ENCODE measurements around the gene KIF19. TPM values are rescaled to one million over a fixed set of nuclear protein-coding genes. Genes with fewer than 3 reads are reported as not detected.

The KIF19 gene
- total and polyA plus RNA-seq, 10 of the 15 experiments (the other 5 are each of a cell fraction or from before 2014, with no cell fraction given) = 0.06 to 0.07 TPM; not detected in 8

DNA sequence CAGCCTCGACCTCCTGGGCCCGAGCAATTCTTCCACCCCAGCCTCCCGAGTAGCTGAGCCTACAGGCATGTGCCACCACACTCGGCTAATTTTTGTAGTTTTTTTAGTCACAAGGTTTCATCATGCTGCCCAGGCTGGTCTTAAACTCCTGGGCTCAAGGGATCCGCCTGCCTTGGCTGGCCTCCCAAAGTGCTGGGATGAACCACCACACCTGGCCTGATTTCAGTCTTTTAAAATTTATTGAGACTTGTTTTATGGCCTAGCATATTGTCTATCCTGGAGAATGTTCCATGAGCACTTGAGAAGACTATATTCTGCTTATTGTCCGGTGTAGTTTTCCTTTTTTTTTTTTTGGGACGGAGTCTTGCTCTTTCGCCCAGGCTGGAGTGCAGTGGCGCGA is 33.5 kb upstream of the KIF19 start:
- no peak overlapping the region for H3K4me3 ChIP-seq
- FAIRE-seq = no peak
- no peak overlapping the region for H3K9ac ChIP-seq (ENCODE audit: control insufficient read depth, insufficient read depth, low read length)
- SMC1A ChIA-PET (ENCODE audit: uncharacterized antibody, unreplicated experiment) = interaction anchor here (1.6 kb wide), 1 partner anchor 76 kb away, joined by 3 read pairs; no protein-coding TSS in a partner anchor
- intact Hi-C loops (cut with micrococcal nuclease; ENCODE audit: unreplicated experiment) = no loop called here
- H3K4me2 ChIP-seq (ENCODE audit: control insufficient read depth, insufficient read depth) = no peak overlapping the region
- no peaks in the 10 kb centered on the region for H4K20me1 ChIP-seq (ENCODE audit: control insufficient read depth, insufficient read depth)
- in situ Hi-C loops (cut with MboI) = loop anchor here (25.0 kb wide), 1 partner anchor 1880 kb away; no protein-coding TSS in a partner anchor
- WGBS (ENCODE audit: insufficient coverage, insufficient replicate concordance, low lambda C conversion rate, missing lambda C conversion rate) = 47% methylated on average over 6 of the region's 10 CpGs
- POLR2A ChIA-PET = no interaction called here
- DNase-seq (ENCODE audit: low read depth, low spot score) = no peak
- no peaks in the 10 kb centered on the region for H3K79me2 ChIP-seq (ENCODE audit: control insufficient read depth, insufficient read depth, low read length)
- no peak for TF ChIP-seq KDM1A (IDR thresholded peaks at IDR 0.05; ENCODE audit: borderline replicate concordance)
- TF ChIP-seq, protein P1, sequence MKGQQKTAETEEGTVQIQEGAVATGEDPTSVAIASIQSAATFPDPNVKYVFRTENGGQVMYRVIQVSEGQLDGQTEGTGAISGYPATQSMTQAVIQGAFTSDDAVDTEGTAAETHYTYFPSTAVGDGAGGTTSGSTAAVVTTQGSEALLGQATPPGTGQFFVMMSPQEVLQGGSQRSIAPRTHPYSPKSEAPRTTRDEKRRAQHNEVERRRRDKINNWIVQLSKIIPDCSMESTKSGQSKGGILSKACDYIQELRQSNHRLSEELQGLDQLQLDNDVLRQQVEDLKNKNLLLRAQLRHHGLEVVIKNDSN (IDR thresholded peaks at IDR 0.05; ENCODE audit: borderline replicate concordance, extremely low read length, insufficient read depth, low read depth, low read length) = no peak
- TF ChIP-seq BCL11A (IDR thresholded peaks at IDR 0.05; ENCODE audit: low read depth, low read length) = no peak
- no peak for TF ChIP-seq KLF5 (IDR thresholded peaks at IDR 0.05; ENCODE audit: partially characterized antibody)
- TF ChIP-seq POU2F2 (IDR thresholded peaks at IDR 0.05; ENCODE audit: borderline replicate concordance, low read depth, low read length) = no peak
- TF ChIP-seq TCF7 (IDR thresholded peaks at IDR 0.05; ENCODE audit: borderline replicate concordance) = no peak
- TF ChIP-seq ZNF622 (IDR thresholded peaks at IDR 0.05) = no peak
- no peak for TF ChIP-seq SMC3 (IDR thresholded peaks at IDR 0.05; ENCODE audit: borderline replicate concordance, low read length)
- no peaks in the 10 kb centered on the region for H3K9me3 ChIP-seq (replicated peaks; ENCODE audit: control insufficient read depth, insufficient read depth, low read length)
- RAD21 ChIA-PET (ENCODE audit: unreplicated experiment) = no interaction called here
- H3K27ac ChIP-seq (ENCODE audit: control insufficient read depth, insufficient read depth) = no peak overlapping the region
- H2AFZ ChIP-seq (ENCODE audit: control insufficient read depth, low read depth, low read length) = no peak overlapping the region
- no peaks in the 10 kb centered on the region for H3K36me3 ChIP-seq (ENCODE audit: control insufficient read depth in 2 of 2, insufficient read depth in 2 of 2, low read length in 1 of 2)
- peaks cover 25% of the 10 kb centered on the region for H3K4me1 ChIP-seq (ENCODE audit: control insufficient read depth, insufficient read depth, low read length)
- CTCF ChIA-PET = no interaction called here
- no TSS peak for BruUV-seq (replicated peaks)
- ATAC-seq = no peak
- no peaks in the 10 kb centered on the region for H3K27me3 ChIP-seq (replicated peaks in 1 of 2; ENCODE audit: control insufficient read depth in 2 of 2, insufficient read depth in 2 of 2, low read length in 1 of 2)
